PC-3 (cell line): ENCODE results near the gene FA2H. TPM values are rescaled to one million over a fixed set of nuclear protein-coding genes. Genes with fewer than 3 reads are reported as not detected.

Experiments used
- ATAC-seq: fragments of 200-7000 bp; cut with Tn5 transposase; 2 replicates; pipeline ENCODE4 v1.9.1; 2020; ENCODE audit warnings: mild to moderate bottlenecking, moderate library complexity
- BruUV-seq: library from RNA; stranded (reverse); fragments of 400-500 nt; replicated peaks from 2 replicates; lab custom pipeline; 2021; lab: Mats Ljungman, UMichigan
- CTCF ChIA-PET: fragments of 300-600 bp; sonication (Branson Sonifier 250); formaldehyde crosslinking; loops from one replicate; lab custom pipeline; 2022; ENCODE audit warnings: antibody characterized with exemption; lab: Charles Lee
- POLR2A ChIA-PET: fragments of 300-600 bp; sonication (Branson Sonifier 250); formaldehyde crosslinking; loops from one replicate; lab custom pipeline; 2022; ENCODE audit warnings: antibody characterized with exemption; ENCODE audit not compliant: unreplicated experiment; lab: Charles Lee
- DNase-seq: peaks from one replicate; pipeline ENCODE4 v3.0.0-alpha.2; 2015
- H2AFZ ChIP-seq: fragments of 300-600 bp; sonication (generic); 2 replicates; pipeline ENCODE4 v1.6.0; 2016; ENCODE audit warnings: antibody characterized with exemption, low read length
- H3F3A ChIP-seq: fragments of 300-600 bp; sonication (generic); one replicate; pipeline ENCODE4 v1.6.0; 2017; ENCODE audit warnings: antibody characterized with exemption, low read length, control low read depth, mild to moderate bottlenecking; ENCODE audit not compliant: unreplicated experiment
- H3K27ac ChIP-seq: fragments of 300-600 bp; sonication (generic); 2 replicates; pipeline ENCODE4 v1.5.1; 2016; ENCODE audit warnings: mild to moderate bottlenecking, low read length
- H3K27me3 ChIP-seq: fragments of 300-600 bp; sonication (generic); 2 replicates; pipeline ENCODE4 v1.6.1; 2016; ENCODE audit warnings: low read length, mixed read lengths
- H3K36me3 ChIP-seq: fragments of 300-600 bp; sonication (generic); 2 replicates; pipeline ENCODE4 v1.6.1; 2016; ENCODE audit warnings: low read depth, mixed run types, low read length, mixed read lengths
- H3K4me1 ChIP-seq: fragments of 300-600 bp; sonication (generic); 2 replicates; pipeline ENCODE4 v1.5.1; 2016; ENCODE audit warnings: low read length; ENCODE audit not compliant: insufficient read depth
- H3K4me2 ChIP-seq: fragments of 300-600 bp; sonication (generic); 2 replicates; pipeline ENCODE4 v1.6.0; 2016; ENCODE audit warnings: low read length
- H3K4me3 ChIP-seq: fragments of 300-600 bp; sonication (generic); 2 replicates; pipeline ENCODE4 v1.5.1; 2016; ENCODE audit warnings: mild to moderate bottlenecking, low read length, mixed read lengths
- H3K79me2 ChIP-seq: fragments of 300-600 bp; sonication (generic); 2 replicates; pipeline ENCODE4 v1.6.1; 2017; ENCODE audit warnings: low read length, mixed read lengths
- H3K9ac ChIP-seq: fragments of 300-600 bp; sonication (generic); 2 replicates; pipeline ENCODE4 v1.6.0; 2016; ENCODE audit warnings: mild to moderate bottlenecking, low read length
- H3K9me2 ChIP-seq: fragments of 300-600 bp; sonication (generic); replicated peaks from 2 replicates; pipeline ENCODE4 v1.6.1; 2016; ENCODE audit warnings: mixed run types, low read length, mixed read lengths
- H3K9me3 ChIP-seq: fragments of 300-600 bp; sonication (generic); 2 replicates; pipeline ENCODE4 v1.6.1; 2016; ENCODE audit warnings: low read length, mixed read lengths
- H4K20me1 ChIP-seq: fragments of 300-600 bp; sonication (generic); 2 replicates; pipeline ENCODE4 v1.6.1; 2016; ENCODE audit warnings: low read length, mixed read lengths
- CTCF ChIP-seq: fragments of 300-600 bp; sonication (generic); conservative IDR thresholded peaks from 2 replicates; pipeline ENCODE4 v1.5.1; 2017; ENCODE audit warnings: antibody characterized with exemption, low read depth, mild to moderate bottlenecking, low read length
- EZH2 ChIP-seq: fragments of 300-600 bp; sonication (generic); IDR thresholded peaks from one replicate; pipeline ENCODE4 v1.6.1; 2017; ENCODE audit warnings: antibody characterized with exemption, mild to moderate bottlenecking, low read length; ENCODE audit not compliant: unreplicated experiment
- EZH2phosphoT487 ChIP-seq: fragments of 300-600 bp; sonication (generic); IDR thresholded peaks from 2 replicates; pipeline ENCODE4 v1.6.1; 2018; ENCODE audit warnings: mild to moderate bottlenecking, antibody characterized with exemption, low read length, borderline replicate concordance
- intact Hi-C: fragments of 100-400 bp; cut with micrococcal nuclease; formaldehyde crosslinking; loops from 2 replicates; pipeline ENCODE4 v1.9.0; 2023
- total RNA-seq: library from RNA; depleted of rRNA; stranded (reverse); fragments of >200 nt; gene quantifications from 2 replicates; pipeline ENCODE4 v1.2.3, GENCODE V29; 2014

FA2H gene
- total RNA-seq, 1 experiment from 2014 or later, result 3.9 TPM

- Histone ChIP-seq H3K27me3 (no peaks in the 10 kb centered on the region), H3K36me3 (no peaks in the 10 kb centered on the region), H3K9me2 (no peaks in the 10 kb centered on the region), H3F3A (no peaks in the 10 kb centered on the region), H3K9ac (peak overlapping the region; percentile 41), H3K27ac (no peak overlapping the region), H3K9me3 (no peaks in the 10 kb centered on the region), H2AFZ (peak overlapping the region; percentile 92), H3K4me1 (peaks cover 7% of the 10 kb centered on the region; the same call in 1 of the 2 replicates), H3K79me2 (no peaks in the 10 kb centered on the region), H4K20me1 (no peaks in the 10 kb centered on the region), H3K4me2 (peak overlapping the region; percentile 83), H3K4me3 (peak overlapping the region; percentile 74)
- intact Hi-C loops, result no loop called here
- DNase-seq, result no peak
- no peak for ATAC-seq
- ChIA-PET POLR2A (no interaction called here), CTCF (interaction anchor here (0.6 to 0.9 kb wide), 2 partner anchors 87 to 137 kb away, joined by 4 to 7 read pairs; no protein-coding TSS in a partner anchor)
- TF ChIP-seq CTCF (no peak), EZH2phosphoT487 (no peak), EZH2 (no peak)
- BruUV-seq, result no TSS peak
These were observed 635 bp upstream of the FA2H start for GRCh38 chr16:74775255-74775654.

GRCh38 chr16:74773446-74774222 is 986 bp downstream of the FA2H start:
- H3K4me2 ChIP-seq, result peak overlapping the region; percentile 83
- 0 out of 2 replicates have a peak overlapping the region, but pooled peaks have one; percentile 92 for H2AFZ ChIP-seq
- no peaks in the 10 kb centered on the region for H3K27me3 ChIP-seq
- H3F3A ChIP-seq, result no peaks in the 10 kb centered on the region
- peak overlapping the region; percentile 61 for H3K9ac ChIP-seq
- ATAC-seq, result no peak
- no peaks in the 10 kb centered on the region for H3K9me3 ChIP-seq
- H3K79me2 ChIP-seq, result no peaks in the 10 kb centered on the region
- no peaks in the 10 kb centered on the region for H4K20me1 ChIP-seq
- H3K36me3 ChIP-seq, result no peaks in the 10 kb centered on the region
- H3K4me3 ChIP-seq, result peak overlapping the region; percentile 74
- peak; percentile 24 for DNase-seq
- no peaks in the 10 kb centered on the region for H3K9me2 ChIP-seq
- CTCF ChIA-PET, result no interaction called here
- intact Hi-C loops, result no loop called here
- H3K27ac ChIP-seq, result no peak overlapping the region
- peaks cover 7% of the 10 kb centered on the region; the same call in 1 of the 2 replicates for H3K4me1 ChIP-seq
- POLR2A ChIA-PET, result interaction anchor here (0.7 kb wide), 1 partner anchor 51 kb away, joined by 3 read pairs; no protein-coding TSS in a partner anchor
- BruUV-seq, result TSS peak; percentile 59
- TF ChIP-seq CTCF (no peak), EZH2 (no peak), EZH2phosphoT487 (no peak)
